Measurements from ENCODE around the gene TERF2IP.

- TF ChIP-seq TAF1 (CRISPR knock-in tag; IDR thresholded peaks at IDR 0.05) (no peak), POLR2A (IDR thresholded peaks at IDR 0.05; ENCODE audit: insufficient read depth in 1 of 2, low read depth in 2 of 2, low read length in 2 of 2) (no peak), KDM5B (CRISPR knock-in tag; IDR thresholded peaks at IDR 0.05; ENCODE audit: borderline replicate concordance) (no peak)
Measured at GRCh38 chr16:75658175-75658574, 10.6 kb downstream of the TERF2IP start.

Measured in HepG2 (cell line).